T follicular helper cell (primary cell): ENCODE results near the gene GNL1.
"Not testable (repeated sequence)": the region's sequence is repeated elsewhere in the genome, so short reads cannot be mapped to it uniquely, and the experiment has no call there.

ENCODE experiments used
- DNase-seq: peaks from one replicate; pipeline ENCODE4 v3.0.0-alpha.2; 2020; ENCODE audit warnings: low read depth

Gene GNL1

GRCh38 chr6:30495993-30496392 lies 60.3 kb downstream of the GNL1 start:
- no peak for DNase-seq

- DNase-seq: not testable (repeated sequence)
Observed at GRCh38 chr6:30495060-30495459, 61.2 kb downstream of the GNL1 start.

GRCh38 chr6:30494291-30494861 lies 61.9 kb downstream of the GNL1 start:
- DNase-seq: no peak

- no peak for DNase-seq
Observed at GRCh38 chr6:30493643-30494250, 62.5 kb downstream of the GNL1 start.

GRCh38 chr6:30491991-30492952 lies 64.0 kb downstream of the GNL1 start:
- DNase-seq: no peak
